Measurements from ENCODE around the gene AAK1. TPM values are rescaled to one million over a fixed set of nuclear protein-coding genes. Genes with fewer than 3 reads are reported as not detected.

AAK1 gene
- 46.4 TPM for total RNA-seq

DNA sequence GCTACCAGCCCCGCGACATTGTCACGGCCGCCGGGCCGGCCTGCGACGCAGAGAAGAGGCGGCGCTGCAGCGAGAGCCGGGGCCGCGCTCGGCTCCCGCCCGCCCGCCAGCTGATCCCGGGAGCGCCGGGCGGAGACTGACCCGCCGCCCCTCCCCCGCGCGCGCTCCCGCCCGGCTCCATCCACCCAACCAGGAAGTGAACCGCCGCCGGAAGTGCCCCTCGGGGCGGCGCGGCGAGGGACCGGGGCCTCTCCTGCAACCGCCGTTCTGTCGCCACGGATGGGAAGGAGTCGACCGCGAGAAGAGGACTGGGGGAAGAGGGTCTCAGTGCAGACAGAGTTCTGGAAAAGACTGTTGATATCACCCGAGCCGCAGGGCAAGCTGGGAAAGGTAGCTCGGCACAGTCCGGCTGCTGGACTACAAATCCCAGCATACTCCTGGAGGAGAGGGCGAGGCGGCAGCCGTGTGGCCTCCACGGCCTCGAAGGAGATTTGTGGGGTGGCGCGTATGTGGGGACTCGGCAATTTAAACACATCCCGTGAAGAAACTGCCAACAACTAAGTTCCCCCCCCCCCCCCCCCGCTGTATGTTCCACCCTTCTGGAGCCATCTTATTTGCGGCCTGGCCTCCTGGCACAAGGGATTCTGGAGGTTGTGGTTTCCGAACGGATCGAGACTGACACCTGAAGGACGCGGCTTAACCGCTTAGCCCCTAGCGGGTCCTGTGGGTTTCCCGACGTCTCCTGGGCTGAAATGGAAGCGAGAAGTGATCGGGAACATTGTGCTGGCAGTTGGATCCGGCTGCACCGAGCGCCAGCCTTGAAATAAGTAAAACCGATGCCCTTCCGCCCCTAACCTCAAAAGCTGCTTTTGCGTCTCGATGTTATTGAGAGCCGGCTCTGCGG, at the start of gene AAK1:
AAK1 (minus strand) TSS at position 138 of the 904 bp plus-strand sequence. CDS start 699 bp downstream, outside the sequence.

DNA sequence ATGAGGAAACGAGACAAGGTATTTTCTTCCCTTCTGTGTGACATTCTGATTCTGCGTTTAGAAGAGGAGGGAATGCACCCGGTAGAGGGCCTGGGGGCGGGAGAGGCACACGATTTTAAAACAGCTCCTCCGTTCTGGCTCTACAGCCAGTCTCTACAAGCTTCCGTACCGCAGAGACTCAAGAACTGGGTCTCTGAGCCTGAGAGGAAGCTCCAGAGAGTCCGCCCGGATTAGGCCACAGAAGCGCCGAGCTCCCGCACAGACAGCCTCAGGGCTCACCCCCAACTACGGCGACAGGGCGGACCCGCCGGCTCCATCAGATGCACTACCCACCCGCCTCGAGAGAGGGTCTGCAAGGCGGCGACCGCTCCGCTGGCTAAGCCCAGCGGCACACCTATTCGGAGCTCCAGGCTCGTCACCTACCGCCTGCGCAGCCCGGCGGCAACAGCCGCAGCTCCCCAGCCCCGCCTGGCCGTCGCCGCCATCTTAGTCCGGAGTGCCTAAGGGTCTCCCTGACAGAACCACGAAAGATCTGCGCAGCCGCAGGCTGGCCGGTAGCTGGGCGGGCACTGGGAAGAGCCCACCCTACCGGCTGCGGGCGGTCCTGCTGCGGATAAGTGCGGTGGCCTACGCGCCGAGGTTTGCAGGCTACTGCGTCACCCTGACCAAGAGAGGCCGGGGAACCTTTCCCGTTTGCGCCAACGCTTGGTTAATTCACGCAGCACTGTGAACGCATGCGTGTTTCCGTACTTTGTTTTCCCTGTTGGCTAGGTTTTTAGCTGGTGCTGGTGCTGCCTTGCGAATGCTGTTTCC, 206.4 kb downstream of the AAK1 start, which contains the start of gene NFU1:
NFU1 (minus strand) TSS at position 498 of the 813 bp plus-strand sequence; CDS start at position 485, 13 bp downstream.

Small RNA genes within 50 kb of the gene (small RNA-seq; reads per million reads assigned to genes)
- gene RN7SL604P: not detected
- gene SNORA36C: not detected

Other genes starting within 250 kb of the AAK1 start
- gene NFU1, start 206.3 kb downstream of the AAK1 start, total RNA-seq: 60.9 TPM
- 7.8 TPM for gene ANXA4, start 98.4 kb upstream of the AAK1 start, total RNA-seq
- gene GMCL1, start 185.9 kb upstream of the AAK1 start, total RNA-seq: 14.3 TPM

All from diencephalon (tissue), 1 donor.